GM21390 (cell line): ENCODE results near the gene FGD2.
"Not testable (repeated sequence)": the region's sequence is repeated elsewhere in the genome, so short reads cannot be mapped to it uniquely, and the experiment has no call there.

ENCODE experiments used
- ATAC-seq: cut with Tn5 transposase; IDR thresholded peaks from one replicate; pipeline ENCODE4 v1.9.1; 2021; ENCODE audit not compliant: unreplicated experiment

FGD2 gene

DNA sequence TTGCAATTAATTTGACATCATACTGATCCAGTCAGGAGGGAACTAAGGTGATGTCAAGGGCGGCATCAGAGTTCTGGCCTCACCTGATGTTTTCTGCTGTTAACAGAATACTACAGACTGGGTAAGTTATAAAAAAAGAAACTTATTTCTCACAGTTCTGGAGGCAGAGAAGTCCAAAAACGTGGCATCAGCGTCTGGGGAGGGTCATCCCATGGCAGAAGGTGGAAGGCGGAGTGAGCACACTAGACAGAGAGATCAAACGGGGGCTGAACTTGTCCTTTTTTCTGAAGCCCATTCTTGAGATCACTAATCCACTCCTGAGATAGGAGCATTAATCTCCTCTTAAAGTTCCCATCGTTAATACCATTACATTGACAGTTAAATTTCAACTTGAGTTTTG, 16.2 kb upstream of the FGD2 start:
- no peak for ATAC-seq

DNA sequence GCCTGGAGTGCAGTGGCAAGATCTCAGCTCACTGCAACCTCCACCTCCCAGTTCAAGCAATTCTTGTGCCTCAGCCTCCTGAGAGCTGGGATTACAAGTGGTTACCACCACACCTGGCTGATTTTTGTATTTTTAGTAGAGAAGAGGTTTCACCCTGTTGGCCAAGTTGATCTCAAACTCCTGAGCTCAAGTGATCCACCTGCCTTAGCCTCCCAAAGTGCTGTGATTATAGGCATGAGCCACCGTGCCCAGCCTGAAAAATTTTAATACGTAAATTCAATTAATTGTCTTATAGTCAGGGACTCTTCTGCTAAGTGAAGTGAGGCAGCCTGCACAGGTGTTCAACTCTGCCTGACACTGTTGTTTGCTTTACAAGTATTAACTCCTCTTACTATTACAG, 15.1 kb upstream of the FGD2 start:
- not testable (repeated sequence) for ATAC-seq

DNA sequence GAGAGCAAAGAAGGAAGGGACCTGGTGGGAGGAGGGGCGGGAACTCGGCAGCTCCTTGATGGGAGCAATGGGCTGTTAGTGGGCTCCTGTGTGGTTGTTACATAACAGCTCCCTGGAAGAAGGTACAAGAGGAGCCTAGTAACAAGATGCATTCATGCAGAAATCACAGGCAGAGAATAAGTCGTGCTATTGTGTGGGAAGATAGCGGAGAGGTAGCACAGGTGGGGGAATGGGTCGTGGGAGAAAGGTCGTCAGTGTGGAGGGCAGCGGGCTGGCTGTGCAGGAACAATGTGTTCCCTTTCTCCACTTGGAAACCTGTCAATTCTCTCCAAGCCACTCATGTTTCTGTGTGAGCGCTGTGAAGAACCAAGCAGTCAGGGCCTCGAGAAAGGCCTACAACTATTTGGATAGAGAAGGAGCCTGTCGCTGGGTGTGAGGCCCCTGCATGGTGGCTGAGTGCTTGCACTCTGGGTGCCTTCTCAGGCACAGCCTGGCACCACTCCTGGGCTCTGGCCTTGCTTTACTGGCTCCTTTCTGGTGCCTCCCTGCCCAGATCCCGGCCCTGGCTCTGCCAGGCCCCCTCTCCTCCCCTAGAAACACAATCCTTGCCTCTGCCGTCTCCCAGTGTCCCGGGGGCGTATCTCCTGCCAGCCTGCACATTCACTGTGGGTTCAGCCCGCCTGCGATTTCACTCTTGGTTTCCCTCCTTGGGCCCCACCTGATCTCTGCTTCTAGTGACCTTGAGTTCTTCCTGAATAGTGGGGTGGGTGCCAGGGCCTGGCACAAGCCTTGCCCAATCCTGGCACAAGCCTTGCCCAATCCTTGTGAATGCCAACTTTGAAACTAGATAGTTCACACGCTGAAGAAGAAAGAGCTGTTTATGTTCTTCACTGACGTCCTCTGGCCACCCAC, 7.4 kb upstream of the FGD2 start:
- no peak for ATAC-seq

DNA sequence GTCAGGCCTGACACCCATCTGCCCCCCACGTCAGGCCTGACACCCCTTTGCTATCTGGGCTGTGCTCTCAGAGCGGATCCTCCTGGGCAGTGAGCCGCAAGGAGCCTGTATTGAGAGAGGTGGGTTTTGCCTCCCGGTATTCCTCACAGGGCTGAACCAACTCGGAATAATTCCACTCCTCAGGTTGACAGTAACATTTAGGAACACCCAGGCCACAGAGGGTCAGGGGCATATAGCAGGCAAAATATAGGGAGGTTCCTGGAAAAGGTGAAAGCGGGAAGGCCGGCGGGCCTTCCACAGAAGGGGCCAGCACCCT, 6.8 kb upstream of the FGD2 start:
- no peak for ATAC-seq

DNA sequence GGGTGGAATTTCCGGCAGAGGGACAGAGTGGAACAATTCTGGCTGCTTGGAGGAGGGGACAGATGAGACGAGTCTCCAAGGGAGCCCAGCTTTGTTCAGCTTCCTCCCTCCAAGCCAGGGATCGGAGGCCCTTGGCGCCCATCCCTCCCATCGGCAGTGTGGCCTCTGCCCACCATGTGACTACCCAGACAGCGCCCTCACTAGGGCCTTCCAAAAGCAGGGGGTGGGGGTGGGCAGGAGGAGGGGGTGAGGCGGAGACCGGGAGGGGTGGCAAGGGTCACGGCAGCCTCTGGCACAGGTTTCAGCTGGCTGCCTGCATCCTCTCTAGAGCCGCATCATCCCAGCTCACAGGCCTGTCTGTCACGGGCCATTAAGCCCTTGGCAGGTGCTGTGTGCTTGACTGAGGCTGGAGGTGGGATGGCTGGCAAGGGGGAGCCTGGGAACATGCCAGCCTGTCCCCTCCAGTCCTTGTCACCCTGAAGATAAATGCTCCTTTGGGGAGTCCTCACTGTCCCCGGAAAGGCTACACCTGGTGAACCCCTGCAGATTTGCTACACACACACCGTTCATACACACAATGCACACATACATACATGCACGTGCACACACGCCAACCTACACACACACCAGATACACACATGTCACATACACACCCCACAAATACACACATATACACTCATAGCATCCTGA, 6.2 kb upstream of the FGD2 start:
- no peak for ATAC-seq

DNA sequence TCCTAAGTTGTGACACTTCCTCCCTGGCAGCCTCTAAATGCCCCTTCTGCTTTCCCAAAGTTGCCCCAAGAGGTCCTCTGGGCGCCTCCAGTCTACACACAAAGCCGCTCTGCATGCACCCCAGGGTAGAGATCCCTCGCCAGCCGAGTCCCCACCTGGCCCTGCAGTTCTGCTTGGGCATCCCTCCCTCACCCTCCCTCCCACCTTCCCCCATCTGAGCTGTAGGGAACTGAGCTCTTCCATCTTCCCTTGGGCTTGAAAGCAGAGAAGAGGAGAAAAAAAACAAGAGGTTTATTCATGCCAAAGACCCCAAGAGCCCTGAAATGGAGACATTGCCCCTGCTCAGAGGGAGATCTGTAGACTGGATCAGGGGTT, 5.7 kb upstream of the FGD2 start:
- ATAC-seq = no peak

DNA sequence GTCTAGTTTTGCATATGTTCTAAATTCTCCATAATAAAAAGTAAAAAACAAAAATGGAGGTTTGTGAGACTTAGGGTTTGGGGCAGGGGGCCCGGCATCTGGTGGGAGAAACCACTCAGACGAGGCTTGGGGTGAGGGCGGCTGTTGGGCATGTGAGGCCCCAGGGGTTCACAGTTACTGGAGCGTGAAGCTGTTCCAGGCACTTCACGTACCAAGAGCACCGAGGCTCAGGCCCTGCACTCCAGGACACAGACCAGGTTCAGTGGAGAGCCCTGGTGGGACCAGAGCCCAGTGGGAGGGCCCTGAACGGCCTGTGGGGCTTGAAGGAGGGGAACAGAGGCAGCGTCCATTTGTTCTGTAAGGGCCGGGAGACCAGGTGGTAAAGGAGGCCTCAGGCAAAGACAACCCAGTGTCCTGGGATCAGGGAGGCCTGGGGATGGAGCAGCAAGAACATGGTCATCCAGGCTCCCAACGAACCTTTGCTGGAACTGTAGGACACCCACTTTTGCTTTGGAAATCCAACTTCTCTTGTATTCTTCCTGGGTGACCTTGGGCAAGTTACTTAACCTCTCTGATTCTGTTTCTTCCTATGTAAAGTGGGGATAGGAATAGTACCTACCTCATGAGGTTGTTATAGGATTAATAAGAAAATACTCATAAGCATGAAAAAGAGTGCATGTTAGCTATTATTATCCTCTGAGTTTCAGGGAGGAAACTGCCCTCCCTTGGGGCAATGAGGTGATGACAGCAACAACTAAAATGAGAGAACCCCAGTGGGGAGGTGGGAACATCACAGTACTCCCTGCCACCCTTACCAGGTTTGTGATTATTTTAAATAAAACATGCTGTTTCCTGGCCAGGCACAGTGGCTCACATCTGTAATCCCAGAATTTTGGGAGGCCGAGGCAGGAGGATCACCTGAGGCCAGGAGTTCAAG, 1.1 kb upstream of the FGD2 start:
- ATAC-seq = no peak

DNA sequence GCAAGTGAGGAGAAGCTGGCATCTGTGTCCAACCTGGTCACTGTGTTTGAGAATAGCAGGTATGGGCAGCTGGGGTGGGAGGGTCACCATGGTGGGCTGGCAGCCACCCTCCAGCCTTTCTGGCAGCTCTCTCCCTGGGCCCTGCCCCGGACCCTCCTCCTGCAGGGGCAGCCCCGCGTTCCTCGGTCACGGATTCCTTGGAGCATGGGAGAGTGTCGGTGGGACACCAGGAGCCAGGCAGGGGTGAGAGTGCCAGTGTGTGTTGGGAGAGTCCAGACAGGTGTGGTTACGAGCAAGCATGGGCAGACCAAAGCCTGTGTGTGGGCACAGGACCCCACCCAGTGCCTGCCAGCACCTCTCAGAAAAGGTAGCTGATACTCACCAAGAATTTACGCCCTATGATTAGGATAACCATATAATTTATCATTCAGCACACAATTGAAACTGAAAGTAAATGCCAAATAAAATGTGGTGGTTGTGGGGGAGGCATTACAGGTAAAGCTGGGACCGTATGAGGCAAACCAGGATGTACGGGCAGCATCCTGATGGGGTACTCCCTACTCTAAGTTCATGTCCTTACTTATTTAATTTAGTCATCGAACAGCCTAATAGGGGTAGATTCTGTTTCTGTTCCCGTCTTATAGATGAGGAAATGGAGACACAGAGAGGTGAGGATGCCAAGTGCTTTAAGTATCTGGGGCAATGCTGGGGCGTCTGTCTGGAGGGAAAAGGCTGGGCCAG, 542 bp downstream of the FGD2 start:
- no peak for ATAC-seq

DNA sequence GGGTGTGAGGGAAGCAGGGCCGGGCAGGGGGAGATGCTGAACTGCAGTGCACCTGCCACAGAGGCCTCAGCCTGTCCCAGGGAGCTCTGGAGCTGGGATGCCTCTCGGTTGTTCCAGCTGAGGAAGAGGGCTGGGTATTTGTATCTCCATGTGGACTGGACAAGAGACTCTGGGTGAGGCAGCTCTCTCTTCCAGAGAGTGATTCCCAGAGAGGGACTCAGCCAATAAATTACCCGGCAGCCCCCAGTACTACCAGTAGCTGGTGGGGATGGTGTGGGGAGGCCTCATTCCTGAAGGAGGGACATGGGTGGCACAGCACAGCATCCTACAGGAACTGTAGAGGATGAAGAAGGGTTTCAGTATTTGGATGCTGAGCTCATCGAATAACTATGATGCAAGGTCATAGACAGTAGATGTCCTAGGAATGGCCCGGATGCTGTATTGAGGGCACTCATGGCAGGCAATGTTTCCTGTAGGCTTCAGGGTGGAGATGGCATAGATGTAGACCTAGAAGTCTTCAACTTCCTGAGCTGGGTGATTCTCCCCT, 1.4 kb downstream of the FGD2 start:
- ATAC-seq = no peak

DNA sequence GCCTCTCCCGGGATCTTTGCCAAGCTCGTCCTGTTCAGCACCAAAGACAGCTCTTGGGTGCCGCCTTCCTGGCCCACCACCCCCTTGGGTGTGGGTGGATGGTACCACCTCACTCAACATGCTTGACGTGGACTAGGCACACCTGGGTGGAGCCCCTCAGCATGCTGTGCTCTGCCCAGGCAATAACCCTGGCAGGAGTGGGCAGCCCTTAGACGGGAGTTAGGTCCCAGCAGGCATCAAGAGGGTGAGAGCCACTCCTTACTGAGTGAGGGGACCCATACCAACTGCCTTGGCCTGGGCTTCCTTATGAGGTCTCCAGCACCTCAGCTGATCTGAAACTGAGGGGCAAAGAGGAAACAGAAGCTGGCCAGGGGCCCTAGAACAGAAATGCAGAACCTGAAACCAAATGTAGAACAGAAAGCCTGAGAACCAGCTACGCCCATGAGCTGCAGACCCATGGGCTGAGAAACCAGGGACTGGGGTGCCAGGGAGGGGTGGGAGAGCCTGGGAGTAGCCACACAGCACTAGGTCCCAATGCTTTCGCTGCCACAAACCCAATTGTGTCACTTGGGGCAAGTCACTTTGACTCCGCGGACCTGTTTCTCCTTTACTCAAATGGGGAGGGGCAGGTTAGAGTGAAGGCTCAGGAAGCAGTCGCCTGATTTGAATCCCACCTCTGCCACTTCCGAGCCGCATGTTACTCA, 2.0 kb downstream of the FGD2 start:
- ATAC-seq = no peak

DNA sequence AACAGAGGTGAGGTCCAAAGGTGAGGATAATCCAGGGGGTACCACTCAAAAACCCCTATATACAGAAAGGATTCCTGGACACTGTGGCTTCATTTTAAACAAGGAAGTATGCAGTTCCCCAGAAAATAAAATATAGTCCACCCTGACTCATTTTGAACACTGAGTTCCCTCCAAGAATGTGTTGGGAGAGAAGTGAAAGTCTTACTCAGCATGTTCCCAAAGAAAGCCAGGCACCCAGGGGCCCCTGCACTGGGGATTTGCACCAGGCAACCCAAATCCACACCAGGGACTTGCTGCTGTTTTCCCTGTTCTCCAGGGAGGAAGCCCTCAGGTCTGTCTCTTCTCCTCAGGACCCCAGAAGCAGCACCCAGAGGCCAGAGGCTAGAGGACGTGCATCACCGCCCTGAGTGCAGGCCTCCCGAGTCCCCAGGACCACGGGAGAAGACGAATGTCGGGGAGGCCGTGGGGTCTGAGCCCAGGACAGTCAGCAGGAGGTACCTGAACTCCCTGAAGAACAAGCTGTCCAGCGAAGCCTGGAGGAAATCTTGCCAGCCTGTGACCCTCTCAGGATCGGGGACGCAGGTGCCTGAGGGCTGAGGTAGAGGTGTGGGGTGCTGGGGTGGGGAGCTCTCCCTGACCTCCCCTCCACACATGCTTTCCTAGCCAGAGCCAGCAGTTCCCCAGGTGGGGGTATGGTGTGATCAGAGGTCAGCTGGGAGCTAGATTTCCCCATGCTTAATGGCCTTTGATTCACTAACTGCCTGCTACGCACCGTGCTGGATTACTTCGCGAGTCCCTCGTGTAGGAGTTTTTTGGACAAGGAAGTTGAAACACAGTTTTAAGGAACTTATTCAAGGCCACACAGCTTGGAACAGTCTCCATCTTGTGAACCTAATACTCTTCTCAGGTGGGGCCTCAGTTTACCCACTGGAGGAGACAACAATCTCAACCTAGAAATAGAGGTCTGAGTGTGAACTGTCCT, 3.3 kb downstream of the FGD2 start:
- ATAC-seq = no peak

DNA sequence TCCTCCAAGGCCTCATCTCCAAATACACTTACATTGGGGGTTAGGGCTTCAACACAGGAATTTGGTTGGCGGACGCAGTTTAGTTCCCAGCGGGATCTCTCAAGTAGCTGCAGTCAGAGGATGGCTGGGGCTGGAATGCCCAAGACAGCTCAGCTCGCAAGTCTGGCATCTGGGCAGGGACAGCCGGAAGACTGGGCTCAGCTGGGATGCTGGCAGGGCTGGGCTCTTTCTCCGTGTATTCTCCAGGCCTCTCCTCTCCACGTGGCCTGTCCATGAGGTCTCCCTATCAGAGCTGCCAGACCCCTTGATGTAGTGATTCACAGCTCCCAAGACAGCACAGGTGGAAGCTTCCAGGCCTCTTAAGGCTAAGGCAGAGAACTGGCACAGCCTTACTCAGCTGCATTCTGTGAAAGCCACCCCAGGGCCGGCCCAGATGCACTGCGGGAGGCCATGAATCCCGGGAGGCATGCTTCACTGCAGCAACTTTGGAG, 5.0 kb downstream of the FGD2 start:
- ATAC-seq = no peak

DNA sequence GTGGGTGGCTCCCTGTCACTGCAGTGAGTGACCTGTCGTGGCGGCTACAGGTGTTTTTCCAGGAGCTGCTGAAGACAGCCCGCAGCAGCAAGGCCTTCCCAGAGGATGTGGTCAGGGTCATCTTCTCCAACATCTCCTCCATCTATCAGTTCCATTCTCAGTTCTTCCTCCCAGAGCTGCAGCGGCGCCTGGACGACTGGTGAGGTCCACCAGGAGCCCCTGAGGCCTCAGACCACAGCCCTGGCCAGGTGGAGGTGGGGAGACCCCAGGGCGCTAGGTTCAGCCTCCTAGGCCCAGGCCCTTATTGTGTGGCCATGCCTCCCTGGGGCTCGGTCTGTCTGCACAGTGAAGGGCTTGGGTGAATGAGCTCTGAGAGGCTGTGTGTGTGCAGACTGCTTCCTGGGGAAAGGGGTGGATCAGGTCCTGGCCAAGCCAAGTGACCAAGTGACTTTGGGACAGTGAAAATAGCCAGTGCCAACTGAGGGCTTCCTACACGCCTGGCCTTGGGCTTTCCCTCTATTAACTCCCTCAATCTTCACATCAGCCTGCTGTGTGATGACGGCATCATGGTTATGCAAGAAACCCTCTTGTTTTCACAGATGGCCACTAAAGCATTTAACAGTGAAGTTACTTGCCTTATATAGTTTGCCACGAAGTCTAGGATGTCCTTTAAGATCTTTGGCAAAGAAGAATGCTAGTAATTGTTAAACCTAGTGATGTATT, 6.4 kb downstream of the FGD2 start:
- ATAC-seq = no peak

DNA sequence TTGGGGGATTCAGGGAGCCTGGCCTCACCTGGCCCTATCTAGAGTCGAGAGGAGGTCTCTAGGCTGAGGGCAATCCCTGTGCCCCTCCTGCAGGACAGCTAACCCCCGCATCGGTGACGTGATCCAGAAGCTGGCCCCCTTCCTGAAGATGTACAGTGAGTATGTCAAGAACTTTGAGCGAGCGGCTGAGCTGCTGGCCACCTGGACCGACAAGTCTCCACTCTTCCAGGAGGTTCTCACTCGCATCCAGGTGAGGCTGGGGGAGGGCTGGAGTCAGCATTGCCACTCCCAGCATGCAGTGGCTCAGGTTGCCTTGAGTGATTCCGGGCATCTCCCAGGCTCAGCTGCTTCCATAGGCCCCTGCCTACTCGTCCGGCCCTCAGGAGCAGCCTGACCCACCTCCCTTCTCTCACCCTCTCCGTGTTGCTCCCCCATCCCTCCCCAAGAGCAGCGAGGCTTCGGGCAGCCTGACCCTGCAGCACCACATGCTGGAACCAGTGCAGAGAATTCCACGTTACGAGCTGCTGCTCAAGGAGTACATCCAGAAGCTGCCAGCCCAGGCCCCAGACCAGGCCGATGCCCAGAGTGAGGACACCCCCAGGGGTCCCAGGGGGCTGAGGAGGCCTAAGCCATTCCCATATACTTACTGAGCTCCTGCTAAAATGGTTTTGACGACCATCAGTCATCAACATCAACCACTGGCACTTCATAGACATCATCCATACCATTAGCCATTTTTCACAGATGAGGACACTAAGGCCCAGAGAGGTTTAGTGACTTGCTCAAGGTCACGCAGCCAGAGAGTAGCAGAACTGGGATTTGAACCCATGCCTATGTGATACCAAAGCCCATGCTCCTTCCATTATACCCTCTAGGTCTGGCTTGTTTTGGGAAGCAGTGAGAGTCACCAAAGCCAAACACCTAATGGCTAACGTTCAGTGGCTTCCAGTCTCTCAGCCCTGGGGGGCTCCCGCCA, 8.3 kb downstream of the FGD2 start:
- no peak for ATAC-seq

DNA sequence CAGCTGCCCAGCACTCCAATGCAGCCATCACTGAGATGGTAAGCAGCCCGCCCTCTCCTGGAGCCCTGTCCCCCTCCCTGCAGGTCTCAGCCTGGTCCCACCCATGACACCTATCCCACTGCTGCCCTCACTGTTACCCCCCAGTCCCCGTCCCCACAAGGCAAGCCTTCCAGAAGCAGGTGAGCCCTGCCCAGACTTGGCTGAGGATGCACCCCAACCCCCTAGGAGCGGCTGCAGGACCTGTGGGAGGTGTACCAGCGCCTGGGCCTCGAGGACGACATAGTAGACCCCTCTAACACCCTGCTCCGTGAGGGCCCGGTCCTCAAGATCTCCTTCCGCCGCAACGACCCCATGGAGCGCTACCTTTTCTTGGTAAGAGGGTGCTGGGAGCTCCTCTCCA, 9.2 kb downstream of the FGD2 start:
- ATAC-seq = no peak

DNA sequence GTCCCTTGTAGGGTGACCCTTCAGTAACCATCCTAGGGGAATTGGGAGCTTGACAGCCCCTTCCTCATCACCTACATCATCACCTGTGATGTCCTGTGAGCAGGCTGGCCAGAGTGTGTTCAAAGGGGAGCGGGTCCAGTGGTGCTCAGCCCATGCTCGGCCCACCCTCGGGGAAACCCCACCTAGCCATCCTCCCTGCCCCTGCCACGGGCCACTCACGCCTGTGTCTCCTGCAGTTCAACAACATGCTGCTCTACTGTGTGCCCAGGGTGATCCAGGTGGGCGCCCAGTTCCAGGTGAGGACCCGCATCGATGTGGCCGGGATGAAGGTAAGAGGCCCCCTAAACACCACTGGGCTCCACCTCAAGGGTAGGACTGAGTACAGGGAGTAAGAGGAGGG, 10.1 kb downstream of the FGD2 start:
- ATAC-seq = no peak

DNA sequence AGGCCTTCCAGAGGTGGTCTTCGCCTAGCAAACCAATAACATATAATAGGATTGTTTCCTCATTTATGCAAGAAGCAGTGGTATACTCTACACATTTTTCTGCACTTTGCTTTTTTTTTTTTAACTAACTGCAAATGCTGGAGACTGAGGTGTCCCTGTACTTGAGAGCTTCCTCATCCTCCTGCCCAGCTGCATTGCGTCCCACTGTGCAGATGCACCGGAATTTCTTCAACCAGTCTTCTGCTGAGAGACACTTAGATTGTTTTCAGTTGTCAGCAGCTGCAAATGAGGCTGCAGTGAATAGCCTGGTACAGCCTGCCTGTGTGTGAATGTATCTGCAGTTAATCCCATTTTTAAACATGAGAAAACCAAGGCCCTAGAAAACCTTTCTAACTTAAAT, 11.5 kb downstream of the FGD2 start:
- ATAC-seq = no peak
